Fibroblast of lung (primary cell): ENCODE data around the gene BACH1. TPM values are rescaled to one million over a fixed set of nuclear protein-coding genes. Genes with fewer than 3 reads are reported as not detected.

Experiments
- DNase-seq, 2 donors: peaks; one replicate each; pipeline versions ENCODE4 v3.0.0 to v3.0.0-alpha.2; 2010; ENCODE audit warnings: low read depth in 2 of 2
- H2AFZ ChIP-seq: 2 replicates; pipeline ENCODE4 v1.5.1; 2012; ENCODE audit warnings: low read length, control low read depth, inconsistent platforms
- H3K27ac ChIP-seq: 2 replicates; pipeline ENCODE4 v1.5.1; 2011; ENCODE audit warnings: low read length, control low read depth; ENCODE audit not compliant: insufficient read depth
- H3K27me3 ChIP-seq: 2 replicates; pipeline ENCODE4 v1.5.1; 2011; ENCODE audit warnings: mild to moderate bottlenecking, low read length; ENCODE audit not compliant: control insufficient read depth, insufficient read depth
- H3K36me3 ChIP-seq: 2 replicates; pipeline ENCODE4 v1.5.1; 2011; ENCODE audit warnings: low read length; ENCODE audit not compliant: control insufficient read depth, insufficient read depth
- H3K4me1 ChIP-seq: 2 replicates; pipeline ENCODE4 v1.5.1; 2011; ENCODE audit warnings: low read length; ENCODE audit not compliant: control insufficient read depth, insufficient read depth; ENCODE audit errors: extremely low read depth
- H3K4me2 ChIP-seq: 2 replicates; pipeline ENCODE4 v1.5.1; 2011; ENCODE audit warnings: low read length, control low read depth; ENCODE audit not compliant: insufficient read depth; ENCODE audit errors: extremely low read depth
- H3K4me3 ChIP-seq, 4 experiments: fragments of 200-600 bp in 1 of 4; sonication (generic) in 1 of 4; replicated peaks in 1 of 4; 2 replicates each; pipeline ENCODE4 v1.5.1; 2011 to 2016; ENCODE audit warnings: low read length in 4 of 4, low read depth in 3 of 4, mild to moderate bottlenecking in 3 of 4, control low read depth in 2 of 4, inconsistent platforms in 1 of 4, mixed read lengths in 1 of 4; ENCODE audit not compliant: insufficient read depth in 1 of 4; ENCODE audit errors: control extremely low read depth in 1 of 4
- H3K79me2 ChIP-seq: 2 replicates; pipeline ENCODE4 v1.5.1; 2012; ENCODE audit warnings: mild to moderate bottlenecking, low read length, inconsistent platforms; ENCODE audit not compliant: control insufficient read depth, insufficient read depth
- H3K9ac ChIP-seq: 2 replicates; pipeline ENCODE4 v1.5.1; 2011; ENCODE audit warnings: mild to moderate bottlenecking, low read length, control low read depth; ENCODE audit not compliant: insufficient read depth
- H3K9me3 ChIP-seq: 2 replicates; pipeline ENCODE4 v1.5.1; 2012; ENCODE audit warnings: low read depth, low read length; ENCODE audit not compliant: control insufficient read depth, insufficient read depth
- H4K20me1 ChIP-seq: 2 replicates; pipeline ENCODE4 v1.5.1; 2011; ENCODE audit warnings: low read length; ENCODE audit not compliant: control insufficient read depth, insufficient read depth; ENCODE audit errors: extremely low read depth
- CTCF ChIP-seq, 2 donors: IDR thresholded peaks in 1 of 2; conservative IDR thresholded peaks in 1 of 2; 1 replicate in 1 of 2; 2 replicates in 1 of 2; pipeline ENCODE4 v1.5.1; 2011 to 2012; ENCODE audit warnings: low read length in 2 of 2, control low read depth in 1 of 2, inconsistent platforms in 1 of 2, low read depth in 1 of 2, mild to moderate bottlenecking in 1 of 2
- EZH2 ChIP-seq: IDR thresholded peaks from 2 replicates; pipeline ENCODE4 v1.5.1; 2012; ENCODE audit warnings: low read length, control low read depth, mild to moderate bottlenecking; ENCODE audit errors: missing control alignments
- polyA plus RNA-seq, 2 donors: library from polyadenylated mRNA; depleted of rRNA in 1 of 2; stranded (reverse) in 1 of 2; unstranded in 1 of 2; fragments of >200 nt; gene quantifications; 2 replicates each; pipeline ENCODE4 v1.2.1, GENCODE V29; 2011 to 2012; ENCODE audit warnings: missing spikeins in 1 of 2
- total RNA-seq: library from RNA; depleted of rRNA; stranded (reverse); fragments of >200 nt; gene quantifications from 2 replicates; pipeline ENCODE4 v1.2.1, GENCODE V29; 2014

The BACH1 gene
- total and polyA plus RNA-seq, 2 donors (not counting 1 experiment from before 2014, with no cell fraction given) = 38.2 to 127 TPM

- Histone ChIP-seq H3K4me2 (no peak overlapping the region), H3K9ac (no peak overlapping the region), H4K20me1 (no peaks in the 10 kb centered on the region), H3K36me3 (no peaks in the 10 kb centered on the region), H3K27ac (no peak overlapping the region), H2AFZ (no peak overlapping the region), H3K79me2 (no peaks in the 10 kb centered on the region), H3K27me3 (no peaks in the 10 kb centered on the region), H3K4me1 (peaks cover 5% of the 10 kb centered on the region), H3K9me3 (no peaks in the 10 kb centered on the region), H3K4me3 (no peak overlapping the region)
- peak in 1 of 2 donors; percentile 34 for DNase-seq
- TF ChIP-seq EZH2 = no peak
- TF ChIP-seq CTCF (conservative IDR thresholded peaks at IDR 0.05 in 1 of 2, IDR thresholded peaks at IDR 0.05 in 1 of 2; ENCODE audit: low read depth in 1 of 2, low read length in 2 of 2) = no peak
Measured at GRCh38 chr21:29384683-29385359, 86.1 kb downstream of the BACH1 start.

GRCh38 chr21:29385934-29386520 is 87.3 kb downstream of the BACH1 start:
- no peaks in the 10 kb centered on the region for H3K9me3 ChIP-seq
- H3K36me3 ChIP-seq = no peaks in the 10 kb centered on the region
- no peak overlapping the region for H3K27ac ChIP-seq
- no peaks in the 10 kb centered on the region for H3K79me2 ChIP-seq
- peaks cover 5% of the 10 kb centered on the region for H3K4me1 ChIP-seq
- TF ChIP-seq EZH2 (no peak), CTCF (conservative IDR thresholded peaks at IDR 0.05 in 1 of 2, IDR thresholded peaks at IDR 0.05 in 1 of 2; ENCODE audit: low read depth in 1 of 2, low read length in 2 of 2) (no peak)
- DNase-seq = no peak
- H3K9ac ChIP-seq = no peak overlapping the region
- H3K27me3 ChIP-seq = no peaks in the 10 kb centered on the region
- no peak overlapping the region for H3K4me2 ChIP-seq
- H2AFZ ChIP-seq = no peak overlapping the region
- no peak overlapping the region for H3K4me3 ChIP-seq
- H4K20me1 ChIP-seq = no peaks in the 10 kb centered on the region

GRCh38 chr21:29386803-29387202 is 88.1 kb downstream of the BACH1 start:
- no peak for TF ChIP-seq CTCF (conservative IDR thresholded peaks at IDR 0.05 in 1 of 2, IDR thresholded peaks at IDR 0.05 in 1 of 2; ENCODE audit: low read depth in 1 of 2, low read length in 2 of 2)
- no peak for TF ChIP-seq EZH2
- H3K9me3 ChIP-seq = no peaks in the 10 kb centered on the region
- no peaks in the 10 kb centered on the region for H3K36me3 ChIP-seq
- no peak for DNase-seq
- H3K4me1 ChIP-seq = peaks cover 3% of the 10 kb centered on the region
- H3K79me2 ChIP-seq = no peaks in the 10 kb centered on the region
- H4K20me1 ChIP-seq = no peaks in the 10 kb centered on the region
- no peak overlapping the region for H2AFZ ChIP-seq
- no peak overlapping the region for H3K4me2 ChIP-seq
- H3K27me3 ChIP-seq = no peaks in the 10 kb centered on the region
- no peak overlapping the region for H3K4me3 ChIP-seq
- no peak overlapping the region for H3K27ac ChIP-seq
- H3K9ac ChIP-seq = no peak overlapping the region
